GM19193 (cell line): ENCODE results near the gene PTPRN2.

Source experiments
- POLR2A ChIP-seq: IDR thresholded peaks from 4 replicates; pipeline ENCODE4 v1.6.1; 2011; ENCODE audit not compliant: insufficient read depth, insufficient read length; ENCODE audit errors: extremely low read depth

Gene PTPRN2

GRCh38 chr7:157926107-157926506 lies 661.5 kb downstream of the PTPRN2 start:
- TF ChIP-seq POLR2A: no peak

GRCh38 chr7:157925383-157925875 lies 662.2 kb downstream of the PTPRN2 start:
- no peak for TF ChIP-seq POLR2A

GRCh38 chr7:157923903-157924630 lies 663.6 kb downstream of the PTPRN2 start:
- TF ChIP-seq POLR2A: no peak

- no peak for TF ChIP-seq POLR2A
Measured at GRCh38 chr7:157922576-157922975, 665.0 kb downstream of the PTPRN2 start.

- no peak for TF ChIP-seq POLR2A
Measured at GRCh38 chr7:157918326-157919080, 669.1 kb downstream of the PTPRN2 start.

- no peak for TF ChIP-seq POLR2A
Measured at GRCh38 chr7:157916946-157917640, 670.5 kb downstream of the PTPRN2 start.

GRCh38 chr7:157910446-157910845 lies 677.2 kb downstream of the PTPRN2 start:
- TF ChIP-seq POLR2A: no peak

GRCh38 chr7:157909370-157909769 lies 678.3 kb downstream of the PTPRN2 start:
- no peak for TF ChIP-seq POLR2A

GRCh38 chr7:157908006-157908782 lies 679.4 kb downstream of the PTPRN2 start:
- no peak for TF ChIP-seq POLR2A

GRCh38 chr7:157907091-157907490 lies 680.5 kb downstream of the PTPRN2 start:
- no peak for TF ChIP-seq POLR2A

- no peak for TF ChIP-seq POLR2A
Measured at GRCh38 chr7:157906583-157906982, 681.0 kb downstream of the PTPRN2 start.

- no peak for TF ChIP-seq POLR2A
Measured at GRCh38 chr7:157905651-157906461, 681.8 kb downstream of the PTPRN2 start.

GRCh38 chr7:157904866-157905570 lies 682.6 kb downstream of the PTPRN2 start:
- TF ChIP-seq POLR2A: no peak

GRCh38 chr7:157904211-157904865 lies 683.3 kb downstream of the PTPRN2 start:
- TF ChIP-seq POLR2A: no peak
